ENCODE measurements around the gene HOXB7.
A peak's percentile ranks its signal among the peaks of the same experiment; 100 is the strongest.

DNA sequence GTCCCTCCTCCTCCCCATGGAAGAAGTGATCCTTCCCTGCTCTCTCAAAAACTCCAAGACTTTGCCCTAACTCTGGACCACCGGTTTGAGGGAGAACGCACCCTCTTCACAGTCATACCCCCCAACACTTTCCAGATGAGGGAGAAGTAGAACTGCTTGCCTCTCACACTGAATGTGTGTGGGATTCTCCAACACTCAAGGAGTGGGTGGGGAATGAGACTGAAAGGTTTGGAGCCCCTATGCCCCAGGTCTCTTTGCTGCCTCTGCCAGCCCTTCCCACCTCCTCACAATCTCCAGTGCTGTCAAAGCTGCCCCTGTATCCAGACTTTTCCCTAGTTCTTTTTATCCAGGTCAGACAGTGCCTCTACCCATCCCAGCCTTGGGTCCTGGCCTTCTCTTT is 44.1 kb downstream of the HOXB7 start:
- TF ChIP-seq, protein P1, sequence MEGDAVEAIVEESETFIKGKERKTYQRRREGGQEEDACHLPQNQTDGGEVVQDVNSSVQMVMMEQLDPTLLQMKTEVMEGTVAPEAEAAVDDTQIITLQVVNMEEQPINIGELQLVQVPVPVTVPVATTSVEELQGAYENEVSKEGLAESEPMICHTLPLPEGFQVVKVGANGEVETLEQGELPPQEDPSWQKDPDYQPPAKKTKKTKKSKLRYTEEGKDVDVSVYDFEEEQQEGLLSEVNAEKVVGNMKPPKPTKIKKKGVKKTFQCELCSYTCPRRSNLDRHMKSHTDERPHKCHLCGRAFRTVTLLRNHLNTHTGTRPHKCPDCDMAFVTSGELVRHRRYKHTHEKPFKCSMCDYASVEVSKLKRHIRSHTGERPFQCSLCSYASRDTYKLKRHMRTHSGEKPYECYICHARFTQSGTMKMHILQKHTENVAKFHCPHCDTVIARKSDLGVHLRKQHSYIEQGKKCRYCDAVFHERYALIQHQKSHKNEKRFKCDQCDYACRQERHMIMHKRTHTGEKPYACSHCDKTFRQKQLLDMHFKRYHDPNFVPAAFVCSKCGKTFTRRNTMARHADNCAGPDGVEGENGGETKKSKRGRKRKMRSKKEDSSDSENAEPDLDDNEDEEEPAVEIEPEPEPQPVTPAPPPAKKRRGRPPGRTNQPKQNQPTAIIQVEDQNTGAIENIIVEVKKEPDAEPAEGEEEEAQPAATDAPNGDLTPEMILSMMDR (conservative IDR thresholded peaks at IDR 0.05; ENCODE audit: low read depth in 2 of 2), result no peak
- TF ChIP-seq EZH2 (IDR thresholded peaks at IDR 0.05; ENCODE audit: low read depth, unreplicated experiment) (peak; percentile 44), POLR2AphosphoS5 (IDR thresholded peaks at IDR 0.05; ENCODE audit: low read depth) (no peak), CREB1 (CRISPR knock-in tag; IDR thresholded peaks at IDR 0.05; ENCODE audit: low read depth) (no peak), ZNF114 (CRISPR knock-in tag; IDR thresholded peaks at IDR 0.05) (no peak), EZH2phosphoT487 (IDR thresholded peaks at IDR 0.05; ENCODE audit: unreplicated experiment) (no peak), JUNB (IDR thresholded peaks at IDR 0.05; ENCODE audit: unreplicated experiment) (no peak)
- TF ChIP-seq, protein P2, sequence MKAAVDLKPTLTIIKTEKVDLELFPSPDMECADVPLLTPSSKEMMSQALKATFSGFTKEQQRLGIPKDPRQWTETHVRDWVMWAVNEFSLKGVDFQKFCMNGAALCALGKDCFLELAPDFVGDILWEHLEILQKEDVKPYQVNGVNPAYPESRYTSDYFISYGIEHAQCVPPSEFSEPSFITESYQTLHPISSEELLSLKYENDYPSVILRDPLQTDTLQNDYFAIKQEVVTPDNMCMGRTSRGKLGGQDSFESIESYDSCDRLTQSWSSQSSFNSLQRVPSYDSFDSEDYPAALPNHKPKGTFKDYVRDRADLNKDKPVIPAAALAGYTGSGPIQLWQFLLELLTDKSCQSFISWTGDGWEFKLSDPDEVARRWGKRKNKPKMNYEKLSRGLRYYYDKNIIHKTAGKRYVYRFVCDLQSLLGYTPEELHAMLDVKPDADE (IDR thresholded peaks at IDR 0.05), result no peak
- TF ChIP-seq, protein P3, sequence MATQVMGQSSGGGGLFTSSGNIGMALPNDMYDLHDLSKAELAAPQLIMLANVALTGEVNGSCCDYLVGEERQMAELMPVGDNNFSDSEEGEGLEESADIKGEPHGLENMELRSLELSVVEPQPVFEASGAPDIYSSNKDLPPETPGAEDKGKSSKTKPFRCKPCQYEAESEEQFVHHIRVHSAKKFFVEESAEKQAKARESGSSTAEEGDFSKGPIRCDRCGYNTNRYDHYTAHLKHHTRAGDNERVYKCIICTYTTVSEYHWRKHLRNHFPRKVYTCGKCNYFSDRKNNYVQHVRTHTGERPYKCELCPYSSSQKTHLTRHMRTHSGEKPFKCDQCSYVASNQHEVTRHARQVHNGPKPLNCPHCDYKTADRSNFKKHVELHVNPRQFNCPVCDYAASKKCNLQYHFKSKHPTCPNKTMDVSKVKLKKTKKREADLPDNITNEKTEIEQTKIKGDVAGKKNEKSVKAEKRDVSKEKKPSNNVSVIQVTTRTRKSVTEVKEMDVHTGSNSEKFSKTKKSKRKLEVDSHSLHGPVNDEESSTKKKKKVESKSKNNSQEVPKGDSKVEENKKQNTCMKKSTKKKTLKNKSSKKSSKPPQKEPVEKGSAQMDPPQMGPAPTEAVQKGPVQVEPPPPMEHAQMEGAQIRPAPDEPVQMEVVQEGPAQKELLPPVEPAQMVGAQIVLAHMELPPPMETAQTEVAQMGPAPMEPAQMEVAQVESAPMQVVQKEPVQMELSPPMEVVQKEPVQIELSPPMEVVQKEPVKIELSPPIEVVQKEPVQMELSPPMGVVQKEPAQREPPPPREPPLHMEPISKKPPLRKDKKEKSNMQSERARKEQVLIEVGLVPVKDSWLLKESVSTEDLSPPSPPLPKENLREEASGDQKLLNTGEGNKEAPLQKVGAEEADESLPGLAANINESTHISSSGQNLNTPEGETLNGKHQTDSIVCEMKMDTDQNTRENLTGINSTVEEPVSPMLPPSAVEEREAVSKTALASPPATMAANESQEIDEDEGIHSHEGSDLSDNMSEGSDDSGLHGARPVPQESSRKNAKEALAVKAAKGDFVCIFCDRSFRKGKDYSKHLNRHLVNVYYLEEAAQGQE (IDR thresholded peaks at IDR 0.05; ENCODE audit: unreplicated experiment), result no peak

Measured in GM23338 (cell line).